Skeletal muscle tissue (tissue), 4 donors: ENCODE measurements around the gene FAM222A. TPM values are rescaled to one million over a fixed set of nuclear protein-coding genes. Genes with fewer than 3 reads are reported as not detected.

ENCODE experiments used
- H3K27ac ChIP-seq: one replicate; pipeline ENCODE4 v1.7.0; 2013; ENCODE audit warnings: mild to moderate bottlenecking, low read depth, low read length, inconsistent platforms
- H3K27me3 ChIP-seq, 3 donors: one replicate each; pipeline ENCODE4 v1.7.0; 2013; ENCODE audit warnings: low read length in 3 of 3; ENCODE audit not compliant: control insufficient read depth in 3 of 3, insufficient read depth in 3 of 3
- H3K36me3 ChIP-seq, 3 donors: one replicate each; pipeline ENCODE4 v1.7.0; 2013; ENCODE audit warnings: low read length in 3 of 3; ENCODE audit not compliant: control insufficient read depth in 3 of 3, insufficient read depth in 3 of 3
- H3K4me1 ChIP-seq, 3 donors: one replicate each; pipeline ENCODE4 v1.7.0; 2013; ENCODE audit warnings: low read length in 3 of 3, mild to moderate bottlenecking in 3 of 3; ENCODE audit not compliant: control insufficient read depth in 3 of 3, insufficient read depth in 3 of 3
- H3K4me3 ChIP-seq, 3 donors: one replicate each; pipeline ENCODE4 v1.7.0; 2013; ENCODE audit warnings: low read length in 3 of 3
- H3K9ac ChIP-seq, 3 donors: one replicate each; pipeline ENCODE4 v1.7.0; 2013; ENCODE audit warnings: low read length in 3 of 3, mild to moderate bottlenecking in 3 of 3, moderate library complexity in 2 of 3, low read depth in 1 of 3
- H3K9me3 ChIP-seq, 3 donors: one replicate each; pipeline ENCODE4 v1.7.0; 2013; ENCODE audit warnings: low read length in 3 of 3; ENCODE audit not compliant: control insufficient read depth in 3 of 3
- total RNA-seq: library from RNA; depleted of rRNA; stranded (reverse); fragments of >200 nt; gene quantifications from one replicate; pipeline ENCODE4 v1.2.3, GENCODE V29; 2014
- donor health status: Osteomylitis.

Gene FAM222A
- total RNA-seq, 1 donor from 2014 or later = 1.0 TPM

DNA sequence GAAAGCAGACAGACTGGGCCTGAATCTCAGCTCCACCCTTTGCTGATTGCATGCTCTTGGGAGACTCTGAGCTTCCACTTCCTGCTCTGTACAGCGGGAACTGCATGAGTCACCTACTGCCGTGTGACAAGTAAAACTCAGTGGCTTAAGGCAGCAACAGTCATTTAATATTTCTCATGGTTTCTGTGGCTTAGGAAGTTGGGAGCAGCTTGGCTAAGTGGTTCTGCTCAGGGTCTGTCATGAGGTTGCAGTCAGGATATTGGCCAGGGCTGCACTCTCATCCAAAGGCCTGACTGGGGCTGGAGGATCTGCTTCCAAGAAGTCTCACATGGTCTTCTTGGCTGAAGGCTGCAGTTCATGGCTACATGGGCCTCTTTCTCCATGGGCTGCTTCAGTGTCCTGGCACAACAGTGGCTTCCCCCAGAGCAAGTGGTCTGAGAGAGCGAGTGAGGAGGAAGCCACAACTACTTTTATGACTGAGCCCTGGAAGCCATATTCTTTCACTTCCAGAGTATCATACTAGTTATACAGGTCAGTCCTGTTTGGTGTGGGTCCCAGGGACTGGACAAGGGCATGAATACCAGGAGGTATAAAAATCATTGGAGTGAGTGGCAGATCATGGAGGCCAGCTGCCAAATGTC, 49.7 kb downstream of the FAM222A start:
- H3K27me3 ChIP-seq = no peaks in the 10 kb centered on the region
- peaks cover 0 to 2% (median 0%) of the 10 kb centered on the region in 3 donors for H3K36me3 ChIP-seq
- peaks cover 0 to 2% (median 0%) of the 10 kb centered on the region in 3 donors for H3K9me3 ChIP-seq
- H3K27ac ChIP-seq = no peak overlapping the region
- H3K4me3 ChIP-seq = no peak overlapping the region
- H3K9ac ChIP-seq = no peak overlapping the region
- peaks cover 0 to 4% (median 2%) of the 10 kb centered on the region in 3 donors for H3K4me1 ChIP-seq

DNA sequence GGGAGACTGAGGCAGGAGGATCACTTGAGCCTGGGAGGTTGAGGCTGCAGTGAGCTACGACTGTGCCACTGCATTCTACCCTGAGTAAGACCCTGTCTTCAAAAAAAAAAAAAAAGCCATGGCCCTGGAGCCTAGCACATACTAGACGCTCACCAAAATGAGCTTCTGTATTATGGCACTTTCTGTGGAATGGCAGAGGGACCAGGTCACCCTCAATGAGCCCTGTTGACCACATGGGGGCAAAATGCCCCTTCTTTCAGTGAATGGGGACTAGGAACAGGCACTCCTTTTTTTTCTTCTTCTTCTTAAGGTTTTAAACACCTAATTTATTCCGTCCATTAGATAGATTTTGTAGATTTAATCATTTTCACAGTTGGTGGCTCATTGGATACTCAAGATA, 50.5 kb downstream of the FAM222A start:
- Histone ChIP-seq H3K9ac (no peak overlapping the region), H3K4me3 (no peak overlapping the region), H3K4me1 (peaks cover 0 to 4% (median 2%) of the 10 kb centered on the region in 3 donors), H3K27ac (no peak overlapping the region), H3K9me3 (peaks cover 0 to 2% (median 0%) of the 10 kb centered on the region in 3 donors), H3K36me3 (peaks cover 0 to 2% (median 0%) of the 10 kb centered on the region in 3 donors), H3K27me3 (no peaks in the 10 kb centered on the region)

DNA sequence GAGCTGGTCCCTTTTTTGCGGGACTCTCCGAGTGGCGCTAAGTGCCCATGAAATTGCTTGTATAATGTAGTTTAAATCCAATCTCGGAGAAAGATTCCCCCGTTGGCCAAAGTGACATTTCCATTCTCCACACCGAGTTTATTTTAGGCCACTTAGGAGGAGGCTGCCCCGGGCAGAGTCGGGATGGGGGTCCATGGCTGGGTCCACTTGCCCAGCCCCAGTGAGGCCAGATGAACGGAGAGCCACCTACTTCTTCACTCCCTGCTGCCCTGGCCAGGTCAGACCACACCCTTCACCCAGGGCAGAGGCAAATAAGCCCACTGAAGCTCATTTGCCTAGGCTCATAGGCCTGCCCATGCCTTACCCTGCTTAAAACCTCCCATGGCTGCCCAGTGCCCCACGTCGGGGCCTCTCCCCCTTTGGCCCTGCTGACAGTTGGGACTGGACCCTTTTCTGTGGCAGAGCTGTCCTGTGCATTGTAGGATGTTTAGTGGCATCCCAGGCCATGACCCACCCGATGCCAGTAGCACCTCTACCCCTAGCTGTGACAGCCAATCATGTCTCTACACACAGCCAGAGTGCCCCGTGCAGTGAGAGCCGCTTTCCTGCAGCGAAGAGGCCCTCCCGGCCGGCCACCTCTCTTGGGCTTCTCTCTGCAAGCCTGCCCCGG, 51.3 kb downstream of the FAM222A start:
- Histone ChIP-seq H3K9ac (no peak overlapping the region), H3K4me3 (no peak overlapping the region), H3K27ac (no peak overlapping the region), H3K36me3 (peaks cover 0 to 2% (median 0%) of the 10 kb centered on the region in 3 donors), H3K9me3 (peaks cover 0 to 2% (median 0%) of the 10 kb centered on the region in 3 donors), H3K4me1 (peaks cover 0 to 4% (median 2%) of the 10 kb centered on the region in 3 donors), H3K27me3 (no peaks in the 10 kb centered on the region)

DNA sequence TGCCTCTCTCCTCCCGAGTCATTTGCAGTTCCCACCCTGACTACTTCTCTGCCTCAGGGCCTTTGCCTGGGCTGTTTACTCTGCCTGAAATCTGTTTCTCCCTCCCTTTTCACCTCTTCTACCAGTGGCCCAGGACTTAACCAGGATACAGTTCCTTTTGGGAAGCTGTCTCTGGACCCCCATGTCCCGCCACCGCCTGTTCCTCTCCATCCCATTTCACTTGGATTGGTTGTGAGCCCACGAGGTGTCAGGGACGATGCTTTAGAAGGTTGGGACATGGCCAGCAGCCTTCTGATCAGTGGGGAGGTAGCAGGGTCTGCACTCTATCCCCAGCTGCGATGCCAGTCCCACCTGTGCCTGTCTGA, 51.8 kb downstream of the FAM222A start:
- H3K9me3 ChIP-seq = peaks cover 0 to 2% (median 0%) of the 10 kb centered on the region in 3 donors
- H3K4me3 ChIP-seq = no peak overlapping the region
- peaks cover 0 to 2% (median 0%) of the 10 kb centered on the region in 3 donors for H3K36me3 ChIP-seq
- no peaks in the 10 kb centered on the region for H3K27me3 ChIP-seq
- no peak overlapping the region for H3K9ac ChIP-seq
- H3K4me1 ChIP-seq = peaks cover 0 to 1% (median 0%) of the 10 kb centered on the region in 3 donors
- no peak overlapping the region for H3K27ac ChIP-seq

DNA sequence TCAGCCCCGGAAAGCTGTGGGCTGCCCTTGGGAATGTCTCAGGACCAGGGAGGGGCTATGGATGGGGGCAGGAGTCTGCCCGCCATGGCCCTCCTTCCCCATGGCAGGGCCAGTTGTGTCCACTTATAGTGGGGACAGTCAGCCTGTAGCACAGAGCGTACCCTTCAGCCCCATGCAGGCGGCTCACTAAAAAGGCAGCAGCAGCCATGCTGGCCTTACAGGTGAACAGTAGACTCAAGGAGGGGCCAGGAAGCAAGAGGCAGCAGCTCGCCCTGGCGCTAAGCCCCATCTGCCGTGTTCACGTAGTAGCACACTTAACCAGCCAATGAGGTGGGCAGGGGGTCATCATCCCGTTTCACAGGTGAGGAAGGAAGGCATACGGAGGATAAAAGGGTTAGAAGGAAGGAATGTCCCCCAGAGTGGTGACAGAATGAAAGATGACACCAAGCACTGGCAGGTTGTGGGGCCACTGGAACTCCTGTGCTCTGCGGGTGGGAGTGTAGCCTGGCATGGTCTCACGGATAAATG, 52.7 kb downstream of the FAM222A start:
- Histone ChIP-seq H3K36me3 (peaks cover 0 to 2% (median 0%) of the 10 kb centered on the region in 3 donors), H3K4me1 (no peaks in the 10 kb centered on the region), H3K9me3 (peaks cover 0 to 2% (median 0%) of the 10 kb centered on the region in 3 donors), H3K9ac (no peak overlapping the region), H3K27ac (no peak overlapping the region), H3K27me3 (no peaks in the 10 kb centered on the region), H3K4me3 (no peak overlapping the region)

DNA sequence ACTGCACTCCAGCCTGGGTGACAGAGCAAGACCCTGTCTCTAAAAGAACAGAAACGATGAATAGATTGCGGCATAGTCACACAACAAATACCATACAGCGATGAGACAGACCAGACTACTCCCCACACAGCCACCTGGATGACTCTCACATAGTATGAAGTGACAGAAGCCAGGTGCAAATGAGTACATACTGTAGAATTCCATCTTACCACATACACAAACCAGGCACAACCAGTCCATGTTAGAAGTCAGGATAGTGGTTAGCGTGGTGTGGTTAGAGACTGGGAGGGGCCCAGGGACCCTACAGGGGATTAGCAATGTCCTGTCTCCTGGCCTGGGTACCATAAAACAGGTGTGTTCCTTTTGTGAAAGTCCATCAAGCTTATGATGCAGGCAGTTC, 53.8 kb downstream of the FAM222A start:
- peaks cover 0 to 2% (median 0%) of the 10 kb centered on the region in 3 donors for H3K36me3 ChIP-seq
- peaks cover 0 to 6% (median 0%) of the 10 kb centered on the region in 3 donors for H3K4me1 ChIP-seq
- H3K9ac ChIP-seq = no peak overlapping the region
- H3K27me3 ChIP-seq = no peaks in the 10 kb centered on the region
- peaks cover 0 to 2% (median 0%) of the 10 kb centered on the region in 3 donors for H3K9me3 ChIP-seq
- H3K4me3 ChIP-seq = no peak overlapping the region
- H3K27ac ChIP-seq = no peak overlapping the region

DNA sequence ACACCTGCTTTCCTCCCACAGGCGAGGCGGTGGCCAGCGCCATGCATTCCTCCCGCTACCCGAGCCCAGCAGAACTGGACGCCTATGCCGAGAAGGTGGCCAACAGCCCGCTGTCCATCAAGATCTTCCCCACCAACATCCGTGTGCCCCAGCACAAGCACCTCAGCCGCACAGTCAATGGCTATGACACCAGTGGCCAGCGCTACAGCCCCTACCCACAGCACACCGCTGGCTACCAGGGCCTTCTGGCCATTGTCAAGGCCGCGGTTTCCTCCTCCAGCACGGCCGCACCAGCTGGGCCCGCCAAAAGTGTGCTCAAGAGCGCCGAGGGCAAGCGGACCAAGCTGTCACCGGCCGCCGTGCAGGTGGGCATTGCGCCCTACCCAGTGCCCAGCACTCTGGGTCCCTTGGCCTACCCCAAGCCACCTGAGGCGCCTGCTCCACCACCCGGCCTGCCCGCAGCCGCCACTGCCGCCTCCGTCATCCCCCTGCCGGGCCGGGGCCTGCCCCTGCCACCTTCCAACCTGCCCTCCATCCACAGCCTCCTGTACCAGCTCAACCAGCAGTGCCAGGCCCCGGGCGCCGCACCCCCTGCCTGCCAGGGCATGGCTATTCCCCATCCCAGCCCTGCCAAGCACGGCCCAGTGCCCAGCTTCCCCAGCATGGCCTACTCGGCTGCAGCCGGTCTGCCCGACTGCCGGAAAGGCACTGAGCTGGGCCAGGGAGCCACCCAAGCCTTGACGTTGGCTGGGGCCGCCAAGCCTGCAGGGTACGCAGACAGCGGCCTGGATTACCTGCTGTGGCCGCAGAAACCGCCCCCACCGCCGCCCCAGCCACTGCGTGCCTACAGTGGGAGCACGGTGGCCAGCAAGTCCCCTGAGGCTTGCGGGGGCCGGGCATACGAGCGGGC, 54.6 kb downstream of the FAM222A start:
- Histone ChIP-seq H3K27ac (no peak overlapping the region), H3K4me1 (peaks cover 5 to 14% (median 6%) of the 10 kb centered on the region in 3 donors), H3K9me3 (peaks cover 0 to 2% (median 0%) of the 10 kb centered on the region in 3 donors), H3K36me3 (peaks cover 0 to under 1% (median 0%) of the 10 kb centered on the region in 3 donors), H3K9ac (no peak overlapping the region), H3K4me3 (no peak overlapping the region), H3K27me3 (no peaks in the 10 kb centered on the region)

DNA sequence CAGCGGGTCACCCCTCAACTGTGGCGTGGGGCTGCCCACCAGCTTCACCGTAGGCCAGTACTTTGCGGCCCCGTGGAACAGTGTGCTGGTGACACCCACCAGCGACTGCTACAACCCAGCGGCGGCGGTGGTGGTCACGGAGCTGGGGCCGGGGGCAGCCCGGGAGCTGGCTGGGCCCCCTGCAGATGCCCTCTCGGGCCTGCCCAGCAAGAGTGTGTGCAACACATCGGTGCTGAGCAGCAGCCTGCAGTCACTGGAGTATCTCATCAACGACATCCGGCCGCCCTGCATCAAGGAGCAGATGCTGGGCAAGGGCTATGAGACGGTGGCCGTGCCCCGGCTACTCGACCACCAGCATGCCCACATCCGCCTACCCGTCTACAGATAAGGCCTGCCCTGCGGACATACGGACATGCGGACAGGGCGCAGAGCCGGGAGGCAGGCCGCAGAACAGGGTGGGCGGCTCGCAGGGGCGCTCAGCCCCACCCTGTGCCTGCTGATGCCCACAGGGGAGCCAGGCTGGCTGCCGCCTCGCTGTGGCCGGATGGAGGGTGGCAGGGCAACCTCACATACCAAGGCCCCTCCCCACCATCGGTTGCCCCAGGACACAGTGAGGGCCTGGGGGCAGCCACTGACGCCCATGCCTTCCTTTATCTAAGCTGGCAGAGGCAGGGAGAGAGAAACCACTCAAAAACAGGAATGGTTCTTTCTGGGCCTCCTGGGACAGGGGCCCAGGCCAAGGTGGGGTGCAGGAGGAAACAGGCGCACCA, 55.5 kb downstream of the FAM222A start:
- no peaks in the 10 kb centered on the region for H3K36me3 ChIP-seq
- H3K27ac ChIP-seq = no peak overlapping the region
- no peak overlapping the region for H3K4me3 ChIP-seq
- no peaks in the 10 kb centered on the region for H3K9me3 ChIP-seq
- peaks cover 0 to 3% (median 0%) of the 10 kb centered on the region in 3 donors for H3K27me3 ChIP-seq
- no peak overlapping the region for H3K9ac ChIP-seq
- peaks cover 8 to 21% (median 11%) of the 10 kb centered on the region in 3 donors for H3K4me1 ChIP-seq
